Measurements from ENCODE around the gene SLC1A1.

The SLC1A1 gene

DNA sequence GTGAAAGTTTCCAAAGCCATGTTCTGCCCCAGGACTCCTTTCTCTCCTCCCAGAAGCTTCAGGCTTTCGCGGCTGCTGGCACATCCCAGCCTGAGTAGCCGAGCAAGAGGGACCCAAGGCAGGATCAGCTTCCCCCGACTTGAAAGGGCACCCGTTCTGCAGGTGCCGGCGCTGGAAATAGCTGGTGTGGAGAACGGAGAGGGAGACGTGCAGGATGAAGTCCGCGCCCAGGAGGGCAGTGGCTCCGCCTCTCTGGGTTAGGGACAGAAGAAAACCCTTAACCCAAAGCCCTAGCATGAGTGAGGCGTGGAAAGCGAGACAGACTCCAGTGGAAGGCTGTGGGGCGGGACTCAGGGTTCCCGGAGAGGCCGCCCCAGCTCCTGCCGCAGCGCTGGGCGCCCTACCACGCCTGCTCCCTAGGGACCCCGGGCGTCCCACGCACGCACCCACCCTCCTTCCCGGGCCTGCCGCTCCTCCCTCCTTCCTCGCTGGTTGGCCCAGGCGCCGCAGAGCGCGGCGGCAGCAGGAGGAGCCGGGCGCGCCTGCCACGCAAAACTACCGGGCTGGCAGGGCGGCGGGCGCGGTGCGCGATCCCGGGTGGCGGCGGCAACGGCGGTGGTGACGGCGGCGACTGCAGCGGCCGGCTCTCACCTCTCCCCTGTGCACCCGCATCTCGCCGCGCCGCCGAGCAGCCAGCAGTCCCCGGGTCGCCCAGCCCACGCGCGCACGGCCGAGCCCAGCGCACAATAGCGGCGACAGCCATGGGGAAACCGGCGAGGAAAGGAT is at the start of gene SLC1A1:
Gene SLC1A1, plus strand, starts transcription at position 550 of the 786 bp plus-strand sequence. Its CDS starts 212 bp downstream, at position 762.
- peak in 1 of 2 donors; percentile 2 for DNase-seq (ENCODE audit: low read depth in 2 of 2)

DNA sequence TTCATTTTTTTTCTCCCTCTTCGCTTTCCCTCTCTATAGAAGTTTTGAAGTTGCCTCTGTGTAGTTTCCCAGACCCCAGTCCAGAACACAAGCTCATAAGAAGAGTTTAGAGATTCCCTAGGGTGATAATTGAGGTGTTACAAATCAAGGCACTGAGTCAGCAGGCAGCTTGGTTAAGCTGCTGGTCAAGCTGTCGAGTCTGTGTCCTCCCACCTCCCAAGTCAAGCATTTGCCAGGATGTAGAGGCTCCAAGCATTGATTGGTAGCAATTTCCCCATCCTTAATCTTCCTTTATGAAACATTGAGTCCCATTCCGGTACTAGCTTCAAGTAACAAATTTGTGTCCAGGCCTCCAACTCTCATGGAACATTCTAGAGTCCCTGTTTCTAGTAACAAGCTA is 47.5 kb upstream of the SLC1A1 start:
- no peak for DNase-seq (ENCODE audit: low read depth in 2 of 2)

DNA sequence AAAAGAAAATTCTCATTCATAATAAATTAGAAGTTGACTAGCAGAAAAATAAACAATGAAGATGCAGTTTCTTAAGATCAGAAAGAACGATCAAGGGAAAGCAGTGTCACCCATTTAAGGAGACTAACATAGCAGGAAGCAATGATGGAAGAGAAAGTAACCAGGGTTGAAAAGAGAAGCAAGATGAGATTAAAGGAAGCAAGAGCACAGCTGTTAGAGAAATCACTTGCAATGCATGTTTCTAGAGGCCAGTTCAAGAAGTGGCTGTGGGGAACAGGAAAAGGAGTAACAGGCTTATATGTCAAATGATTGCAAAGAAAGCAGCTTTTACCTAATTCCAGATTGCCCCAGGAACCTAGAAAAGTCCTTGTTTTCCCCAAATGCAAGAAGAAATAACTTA is 46.8 kb upstream of the SLC1A1 start:
- no peak for DNase-seq (ENCODE audit: low read depth in 2 of 2)

DNA sequence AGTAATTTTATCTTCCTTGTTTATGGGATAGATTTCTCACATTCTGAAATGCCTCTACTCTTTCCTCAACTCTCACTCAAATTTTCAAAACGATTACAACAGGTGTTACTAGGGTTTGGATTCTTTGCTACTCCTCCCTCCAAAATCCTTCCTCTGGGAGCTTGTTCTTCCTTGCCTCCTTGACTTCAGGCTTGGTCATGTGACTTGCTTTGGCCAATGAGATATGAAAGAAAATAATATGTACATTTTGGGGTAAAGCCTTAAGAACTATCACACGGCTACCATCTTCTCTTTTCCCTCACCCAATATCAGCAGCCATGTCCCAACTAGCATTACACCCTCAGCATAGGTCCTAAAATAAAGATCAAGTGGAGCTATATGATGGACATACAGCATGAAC is 28.8 kb upstream of the SLC1A1 start:
- DNase-seq (ENCODE audit: low read depth in 2 of 2): no peak

DNA sequence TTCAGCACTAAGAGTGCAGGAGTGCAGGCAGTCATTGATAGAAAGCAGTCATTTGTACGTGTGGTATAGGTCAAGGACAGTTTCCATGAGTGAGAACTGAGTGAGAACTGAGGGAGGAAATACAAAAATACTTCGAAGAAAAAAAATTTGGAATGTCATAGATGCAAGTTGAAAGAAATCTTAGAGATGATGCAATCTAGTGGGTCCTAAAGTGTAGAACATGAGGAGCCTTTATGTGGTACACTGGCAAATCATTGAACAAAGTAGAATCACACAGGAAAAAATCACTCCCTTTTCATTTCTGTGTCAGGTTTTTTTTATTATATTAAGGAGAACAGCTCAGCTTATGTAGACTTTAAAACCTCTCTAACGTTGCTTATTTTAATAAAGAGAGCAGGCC is 26.4 kb upstream of the SLC1A1 start:
- no peak for DNase-seq (ENCODE audit: low read depth in 2 of 2)

DNA sequence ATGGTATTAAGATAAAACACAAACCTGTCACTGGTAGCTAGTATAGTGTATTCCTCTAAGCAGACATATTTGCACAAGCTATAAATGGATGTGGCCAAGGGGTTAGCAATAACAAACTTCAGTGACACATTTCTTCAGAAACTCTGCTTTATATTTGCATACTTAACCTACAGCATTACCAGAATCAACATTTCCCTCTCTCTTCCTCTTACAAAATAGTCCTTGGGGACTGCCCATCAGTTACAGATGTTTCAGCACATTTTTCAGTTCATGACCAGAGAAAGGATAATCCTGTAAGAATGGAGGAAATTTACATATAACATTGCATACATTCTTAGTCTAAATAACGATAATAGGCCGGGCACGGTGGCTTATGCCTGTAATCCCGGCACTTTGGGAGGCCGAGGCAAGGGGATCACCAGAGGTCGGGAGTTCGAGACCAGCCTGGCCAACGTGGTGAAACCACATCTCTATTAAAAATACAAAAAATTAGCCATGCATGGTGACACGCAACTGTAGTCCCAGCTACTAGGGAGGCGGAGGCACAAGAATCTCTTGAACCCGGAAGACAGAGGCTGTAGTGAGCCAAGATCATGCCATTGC is 25.3 kb upstream of the SLC1A1 start:
- no peak for DNase-seq (ENCODE audit: low read depth in 2 of 2)

DNA sequence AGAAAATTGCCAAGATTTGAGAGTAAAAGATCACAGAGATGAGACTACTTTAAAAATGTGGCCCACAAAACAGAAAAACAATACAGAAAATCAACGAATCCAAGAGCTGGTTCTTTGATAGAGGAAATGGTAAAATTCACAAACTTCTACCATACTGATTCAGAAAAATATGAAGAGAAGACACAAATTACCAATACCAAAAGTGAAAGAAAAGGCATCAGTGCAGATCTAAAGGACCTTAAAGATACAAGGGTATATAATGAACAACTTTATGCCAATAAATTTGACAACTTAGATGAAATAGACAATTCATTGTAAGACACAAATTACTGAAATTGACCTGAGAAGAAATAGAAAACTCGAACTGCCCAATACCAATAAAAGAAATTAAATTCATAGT is 24.4 kb upstream of the SLC1A1 start:
- no peak for DNase-seq (ENCODE audit: low read depth in 2 of 2)

DNA sequence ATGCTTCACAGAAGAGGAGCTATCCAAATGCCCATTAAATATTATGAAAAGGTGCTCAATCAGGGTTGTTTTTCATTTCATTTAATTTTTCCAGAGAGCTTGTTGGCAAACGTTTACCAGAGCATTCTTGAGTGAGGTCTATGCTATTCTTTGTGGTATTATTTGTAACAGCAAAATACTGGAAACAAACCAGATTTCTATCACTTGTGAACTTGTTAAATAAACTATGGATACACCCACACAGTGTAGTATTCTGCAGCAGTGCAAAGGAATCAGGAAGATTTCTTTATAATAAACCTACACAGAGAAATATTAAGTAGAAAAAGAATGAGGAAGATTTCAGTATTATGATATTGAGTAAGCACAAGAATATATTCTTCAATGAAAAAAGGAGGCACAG is 15.0 kb upstream of the SLC1A1 start:
- no peak for DNase-seq (ENCODE audit: low read depth in 2 of 2)

DNA sequence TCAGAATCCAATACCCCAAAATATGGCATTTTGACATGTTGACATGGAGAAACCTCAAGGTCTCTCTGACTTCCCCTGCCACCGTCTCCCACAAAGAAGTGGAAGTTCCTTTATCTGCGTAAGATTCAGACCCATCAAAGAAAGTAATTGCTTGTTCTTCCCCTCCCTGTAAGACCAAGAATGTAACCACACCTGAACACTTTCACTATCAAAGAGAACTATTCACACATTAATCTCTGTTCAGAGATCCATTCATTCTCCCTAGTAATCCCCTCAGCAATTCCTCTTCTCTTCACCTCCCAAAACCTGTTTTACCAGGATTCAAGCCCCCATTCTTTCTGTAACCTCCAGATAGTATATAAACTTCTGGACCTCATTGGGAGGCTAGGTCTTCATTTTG is 4.1 kb upstream of the SLC1A1 start:
- DNase-seq (ENCODE audit: low read depth in 2 of 2): no peak

DNA sequence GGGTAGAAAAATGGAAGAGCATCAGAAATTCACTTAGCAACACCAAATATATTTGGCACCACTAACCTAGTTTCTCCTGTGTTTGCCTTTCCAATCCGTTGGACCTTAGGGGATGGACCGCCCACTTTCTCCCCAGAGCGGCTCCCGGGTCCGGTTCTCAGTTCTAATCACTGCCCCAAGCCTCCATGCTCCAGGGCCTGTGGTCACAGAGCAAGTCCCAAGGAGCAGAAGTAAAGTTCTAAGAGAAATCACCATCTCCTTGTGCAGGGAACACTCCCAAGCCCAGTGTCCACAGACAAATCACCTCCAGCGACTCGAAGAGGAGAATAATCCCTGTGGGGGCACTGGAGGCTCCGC is 728 bp upstream of the SLC1A1 start:
- DNase-seq (ENCODE audit: low read depth in 2 of 2): no peak

DNA sequence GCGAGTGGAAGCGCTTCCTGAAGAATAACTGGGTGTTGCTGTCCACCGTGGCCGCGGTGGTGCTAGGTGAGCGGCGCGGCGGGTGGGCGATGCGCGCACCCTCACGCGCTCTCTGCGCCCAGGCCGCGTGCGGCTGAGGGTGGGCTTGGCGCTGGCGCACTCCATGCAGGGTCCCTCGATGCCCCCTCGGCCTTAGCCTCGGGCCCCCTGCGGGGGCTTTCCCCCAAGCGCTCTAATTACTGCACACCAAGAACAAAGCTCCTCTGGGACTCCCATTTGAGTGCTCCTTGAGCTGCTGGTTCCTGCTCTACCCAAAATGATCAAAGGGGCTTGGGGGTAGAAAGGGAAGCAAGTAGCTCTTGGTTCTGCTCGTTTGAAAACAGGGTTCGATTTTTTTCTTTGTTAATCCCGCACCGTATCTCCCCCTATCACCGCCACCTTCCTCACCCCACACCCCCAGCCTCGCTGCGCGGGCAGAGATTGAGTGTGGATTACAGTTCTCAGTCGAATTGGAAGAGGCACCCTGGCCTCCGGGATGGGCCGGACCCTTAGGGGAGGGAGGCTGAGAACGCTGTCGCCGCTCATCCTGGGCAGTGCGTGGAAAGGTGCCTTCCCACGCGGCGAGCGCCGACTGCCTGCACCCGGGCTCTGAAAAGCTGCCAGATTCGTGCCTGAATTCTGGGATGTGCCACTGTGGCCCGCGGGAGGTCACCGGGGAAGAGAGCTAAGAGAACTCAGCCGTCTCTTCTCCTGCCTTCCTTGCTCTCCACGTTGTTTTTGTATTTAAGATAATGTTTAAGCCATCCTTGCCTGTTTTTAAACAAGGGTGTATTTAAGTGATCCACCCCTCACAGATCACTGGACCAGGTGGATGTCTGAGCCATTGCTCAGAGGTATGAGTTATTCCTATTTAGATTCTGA is 697 bp downstream of the SLC1A1 start:
- no peak for DNase-seq (ENCODE audit: low read depth in 2 of 2)

DNA sequence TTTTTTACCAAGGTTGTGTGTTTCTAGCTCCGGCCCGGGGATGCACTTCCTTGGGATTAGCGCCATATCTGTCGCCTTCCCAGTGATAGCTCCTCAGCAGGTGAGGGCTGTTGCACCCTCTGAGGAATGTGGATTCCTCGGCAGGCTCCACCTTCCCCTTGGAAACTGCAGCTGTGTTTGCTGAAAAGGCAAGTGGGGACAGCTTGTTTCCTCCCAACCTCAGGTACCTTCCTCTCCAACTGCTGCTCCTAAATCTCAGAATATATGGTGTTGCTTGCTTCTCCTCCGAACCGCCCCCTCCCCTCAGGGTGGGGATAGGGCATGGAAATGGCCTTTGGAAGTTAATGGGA is 1.3 kb downstream of the SLC1A1 start:
- DNase-seq (ENCODE audit: low read depth in 2 of 2): no peak

DNA sequence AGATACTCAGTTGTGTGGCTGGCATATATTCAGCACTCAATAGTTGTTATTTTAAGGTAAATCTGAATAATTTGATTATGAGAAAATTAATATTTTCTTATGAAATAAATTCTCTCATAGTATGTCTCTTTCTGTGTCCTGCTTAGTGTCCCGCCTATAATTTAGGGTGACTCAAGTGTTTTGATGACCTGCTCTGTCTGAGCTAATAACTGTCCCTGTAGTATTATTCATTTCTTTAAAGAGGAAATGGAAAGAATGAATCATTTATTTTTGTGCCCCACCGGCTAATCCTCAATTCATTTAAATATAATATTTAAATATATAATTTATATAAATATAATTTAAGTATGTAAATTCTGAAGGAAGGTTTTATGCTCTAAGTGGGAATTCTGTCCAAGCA is 4.1 kb downstream of the SLC1A1 start:
- DNase-seq (ENCODE audit: low read depth in 2 of 2): no peak

DNA sequence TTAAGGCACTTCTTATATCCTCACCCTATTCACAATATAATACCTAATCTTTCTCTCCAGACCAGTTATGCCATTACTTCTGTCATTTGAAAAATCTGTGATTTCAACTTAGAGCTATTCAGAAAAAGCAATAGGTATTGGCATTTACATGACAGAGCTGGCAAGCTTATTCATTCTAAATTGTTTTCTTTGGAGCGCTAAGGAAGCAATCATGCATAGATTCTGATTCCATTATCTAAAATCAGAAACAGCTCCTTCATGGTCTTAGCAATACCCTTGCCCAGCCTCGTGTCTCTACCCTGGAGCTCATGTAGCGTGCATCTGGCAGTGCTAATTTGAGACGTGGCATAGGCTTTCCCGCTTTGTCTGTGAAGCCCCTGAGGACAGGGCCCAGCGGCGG is 4.5 kb downstream of the SLC1A1 start:
- no peak for DNase-seq (ENCODE audit: low read depth in 2 of 2)

DNA sequence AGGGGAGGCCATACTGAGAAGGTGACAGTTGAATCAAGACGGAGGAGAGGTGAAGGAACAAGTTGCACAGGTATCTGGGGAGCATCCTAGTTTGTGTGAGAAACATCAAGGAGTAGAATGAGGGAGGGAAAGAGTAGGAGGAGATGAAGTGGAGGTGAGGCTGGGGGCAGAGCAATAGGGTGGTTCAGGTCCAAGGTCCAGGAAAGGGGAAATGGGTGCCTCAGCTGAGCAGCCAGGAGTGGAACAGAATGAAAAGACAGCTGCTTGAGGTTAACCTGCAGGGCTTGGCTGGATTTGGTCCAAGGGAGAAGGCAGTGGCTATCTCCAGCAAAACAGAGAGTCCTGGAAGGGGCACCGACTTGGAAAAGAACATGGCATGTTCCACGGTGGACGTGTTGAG is 5.3 kb downstream of the SLC1A1 start:
- no peak for DNase-seq (ENCODE audit: low read depth in 2 of 2)

DNA sequence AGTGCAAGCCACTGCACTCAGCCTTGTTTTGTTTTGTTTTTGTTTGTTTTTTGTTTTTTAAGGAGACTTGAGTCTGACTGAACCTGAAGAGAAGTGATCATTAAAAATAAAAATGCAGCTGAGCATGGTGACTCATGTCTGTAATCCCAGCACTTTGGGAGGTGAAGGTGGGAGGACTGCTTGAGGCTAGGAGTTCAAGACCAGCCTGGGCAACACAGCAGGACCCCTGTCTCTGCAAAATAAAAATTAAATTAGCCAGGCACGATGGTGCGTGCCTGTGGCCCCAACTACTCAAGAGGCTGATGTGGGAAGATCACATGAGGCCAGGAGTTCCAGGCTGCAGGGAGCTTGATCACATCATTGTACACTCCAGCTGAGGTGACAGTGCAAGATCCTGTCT is 6.2 kb downstream of the SLC1A1 start:
- no peak for DNase-seq (ENCODE audit: low read depth in 2 of 2)

DNA sequence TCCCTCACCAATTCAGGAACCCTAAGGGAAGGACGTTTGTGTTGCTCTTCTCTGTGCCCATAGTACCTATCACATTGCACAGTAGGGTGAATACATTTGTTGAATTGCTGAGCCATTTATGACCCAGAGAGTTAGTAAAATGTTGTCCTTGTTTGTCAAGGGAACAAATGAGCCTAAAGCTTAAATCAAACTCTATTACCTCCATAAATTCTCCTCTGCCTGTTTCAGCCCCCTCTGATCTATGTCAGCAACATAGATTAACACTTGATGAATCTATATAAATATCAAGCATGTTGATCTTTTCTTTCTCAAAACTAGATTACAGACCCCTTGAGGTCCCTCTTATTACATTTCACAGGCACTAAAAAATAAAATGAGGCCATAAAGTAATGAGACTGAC is 7.1 kb downstream of the SLC1A1 start:
- DNase-seq (ENCODE audit: low read depth in 2 of 2): no peak

DNA sequence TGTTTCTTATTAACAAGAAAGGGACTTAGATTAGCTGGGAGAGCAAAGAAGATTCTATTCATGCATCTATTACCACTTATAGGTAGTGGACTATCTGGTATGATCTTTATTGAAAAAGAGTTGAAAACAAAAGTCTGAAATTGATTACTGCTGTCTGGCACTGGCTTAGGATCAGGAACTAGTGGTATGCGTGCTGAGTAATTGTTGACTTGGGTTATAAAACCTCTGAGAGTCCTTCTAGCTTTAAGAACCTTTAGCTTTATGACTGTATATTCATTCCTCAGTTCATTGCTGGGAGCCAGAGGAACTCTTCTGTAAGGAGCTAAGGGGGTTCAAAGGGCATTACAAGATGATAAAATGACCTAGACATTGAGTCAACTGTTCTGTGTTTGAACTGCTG is 7.6 kb downstream of the SLC1A1 start:
- no peak for DNase-seq (ENCODE audit: low read depth in 2 of 2)

DNA sequence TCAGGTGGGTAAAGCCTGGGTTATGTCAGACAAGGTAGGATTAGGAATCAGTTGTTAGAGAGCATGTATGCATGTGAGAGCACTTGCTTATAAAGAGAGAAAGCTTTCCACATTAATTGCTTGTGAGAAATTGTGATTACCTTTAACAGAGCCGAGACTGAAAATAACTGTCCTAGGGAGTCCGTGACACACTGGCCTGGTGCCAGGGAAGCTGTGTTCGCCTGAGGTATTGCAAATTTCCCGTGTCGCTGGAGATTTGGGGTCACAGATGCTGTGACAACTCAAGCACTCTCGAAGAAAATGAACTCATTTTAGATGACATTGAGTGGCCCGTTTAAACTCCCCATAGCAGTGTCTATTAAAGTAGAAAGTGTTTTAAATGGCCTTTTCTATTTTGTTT is 9.6 kb downstream of the SLC1A1 start:
- DNase-seq (ENCODE audit: low read depth in 2 of 2): no peak

DNA sequence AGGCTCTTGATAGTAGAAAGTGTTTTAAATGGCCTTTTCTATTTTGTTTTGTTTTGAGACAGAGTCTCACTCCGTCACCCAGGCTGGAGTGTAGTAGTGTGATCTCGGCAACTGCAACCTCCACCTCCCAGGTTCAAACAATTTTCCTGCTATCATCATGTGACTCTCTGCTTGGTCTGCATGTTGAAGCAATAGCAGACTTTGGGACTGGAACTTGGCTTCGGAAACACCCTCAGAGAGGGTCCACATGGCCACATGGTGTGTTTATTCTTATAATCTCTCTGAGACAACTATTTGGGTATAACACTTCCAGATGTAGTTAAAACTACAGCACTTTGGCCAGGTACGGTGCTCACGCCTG is 10.9 kb downstream of the SLC1A1 start:
- DNase-seq (ENCODE audit: low read depth in 2 of 2): no peak

DNA sequence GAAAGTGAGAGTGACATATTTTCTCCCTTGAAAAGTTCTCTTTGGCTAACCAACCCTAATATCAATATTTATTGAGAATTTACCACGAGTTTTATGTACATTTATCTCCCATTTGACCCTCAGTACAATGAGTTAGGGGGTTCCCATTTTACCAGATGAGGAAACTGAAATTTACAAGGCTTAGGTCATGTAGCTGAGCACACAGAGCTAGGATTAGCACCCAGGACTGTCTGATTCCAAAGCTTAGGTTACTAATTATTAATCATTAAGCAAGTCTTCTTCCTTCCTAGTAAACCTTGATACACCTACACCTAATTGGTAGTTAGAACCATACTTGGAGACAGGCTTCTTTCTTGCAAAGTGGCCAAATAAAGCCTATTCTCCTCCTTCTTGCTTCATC is 12.2 kb downstream of the SLC1A1 start:
- DNase-seq (ENCODE audit: low read depth in 2 of 2): no peak

DNA sequence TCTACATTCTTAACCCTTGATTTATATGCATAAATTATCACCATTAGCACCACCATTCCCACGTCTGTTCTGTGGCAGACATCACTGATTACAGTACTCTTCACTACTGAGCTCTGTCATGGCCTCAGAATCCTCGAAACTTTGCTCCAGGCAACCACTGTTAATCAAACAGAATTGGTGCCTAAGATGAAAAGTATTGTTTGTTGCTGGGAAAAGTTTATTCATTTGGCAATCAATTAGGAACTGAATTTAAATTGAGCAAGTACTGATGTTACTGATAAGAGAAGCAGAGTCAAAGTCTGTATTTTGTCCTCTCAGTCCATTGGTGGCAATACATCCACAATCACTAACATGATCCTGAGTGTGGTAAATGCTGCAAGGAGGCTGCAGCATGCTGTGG is 12.8 kb downstream of the SLC1A1 start:
- no peak for DNase-seq (ENCODE audit: low read depth in 2 of 2)

DNA sequence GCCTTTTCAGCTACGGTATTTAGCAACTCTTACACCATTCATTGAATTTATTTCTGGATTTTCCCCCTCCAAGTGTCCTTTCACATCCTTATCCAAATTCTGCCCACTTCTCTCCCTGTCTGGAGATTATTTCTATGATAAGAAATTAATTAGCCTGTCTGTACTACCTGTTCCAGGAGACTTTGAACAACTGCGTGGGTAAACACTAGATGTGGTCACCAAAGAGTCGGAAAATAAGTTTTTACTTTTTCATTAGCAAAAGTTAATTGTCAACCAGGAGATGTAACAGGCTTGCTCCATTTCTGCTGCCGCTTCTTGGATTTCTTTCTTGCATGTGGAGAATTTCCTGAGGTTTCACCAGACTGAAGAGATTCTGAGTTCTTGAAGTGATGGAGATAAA is 14.0 kb downstream of the SLC1A1 start:
- no peak for DNase-seq (ENCODE audit: low read depth in 2 of 2)

All from stimulated activated CD8-positive, alpha-beta memory T cell treated with anti-CD3 and anti-CD28 coated beads, Interleukin-7, amount 100 ng/mL, for 4 hours (primary cell).